GM12878 (cell line): ENCODE results near the gene ABCC2. TPM values are rescaled to one million over a fixed set of nuclear protein-coding genes. Genes with fewer than 3 reads are reported as not detected.

Experiments
- ATAC-seq: fragments of 200-7000 bp; cut with Tn5 transposase; 3 replicates; pipeline ENCODE4 v1.9.1; 2020; ENCODE audit warnings: mild to moderate bottlenecking, moderate library complexity
- BruUV-seq: library from RNA; stranded (reverse); fragments of 400-500 nt; replicated peaks from 2 replicates; lab custom pipeline; 2021; lab: Mats Ljungman, UMichigan
- CTCF ChIA-PET: fragments of 300-600 bp; sonication (Branson Sonifier 250); formaldehyde crosslinking; extraction: SDS; loops from one replicate; lab custom pipeline; 2021; ENCODE audit warnings: inconsistent platforms; lab: Yijun Ruan, JAX
- POLR2A ChIA-PET: fragments of 350-600 bp; formaldehyde crosslinking; extraction: SDS; loops from one replicate; lab custom pipeline; 2021; ENCODE audit warnings: inconsistent platforms; lab: Charles Lee
- RAD21 ChIA-PET: fragments of 300-600 bp; sonication (Branson Sonifier 250); formaldehyde crosslinking; loops from one replicate; lab custom pipeline; 2023; ENCODE audit warnings: antibody characterized with exemption; ENCODE audit not compliant: unreplicated experiment; lab: Charles Lee
- SMC1A ChIA-PET: fragments of 300-600 bp; sonication (Branson Sonifier 250); formaldehyde crosslinking; loops from one replicate; lab custom pipeline; 2023; ENCODE audit not compliant: unreplicated experiment, uncharacterized antibody; lab: Charles Lee
- DNase-seq: peaks from one replicate; pipeline ENCODE4 v3.0.0-alpha.2; 2011; ENCODE audit warnings: low read depth, low spot score
- FAIRE-seq: peaks from 3 replicates; lab custom pipeline; 2011; peaks lifted over from hg19 to GRCh38; lab: Jason Lieb, UNC
- H2AFZ ChIP-seq: 2 replicates; pipeline ENCODE4 v1.6.0; 2011; ENCODE audit warnings: low read depth, low read length, control low read depth; ENCODE audit not compliant: control insufficient read depth
- H3K27ac ChIP-seq: 2 replicates; pipeline ENCODE4 v1.5.1; 2011; ENCODE audit warnings: control low read depth; ENCODE audit not compliant: control insufficient read depth, insufficient read depth
- H3K27me3 ChIP-seq, 2 experiments: replicated peaks in 1 of 2; 2 replicates each; pipeline versions ENCODE4 v1.6.0 to v1.6.1; 2011; ENCODE audit warnings: low read length in 1 of 2; ENCODE audit not compliant: control insufficient read depth in 2 of 2, insufficient read depth in 2 of 2
- H3K36me3 ChIP-seq, 2 experiments: 2 replicates each; pipeline ENCODE4 v1.5.1; 2011; ENCODE audit warnings: low read length in 1 of 2; ENCODE audit not compliant: control insufficient read depth in 2 of 2, insufficient read depth in 2 of 2
- H3K4me1 ChIP-seq: 2 replicates; pipeline ENCODE4 v1.6.1; 2011; ENCODE audit warnings: mild to moderate bottlenecking, low read length, moderate library complexity, mixed read lengths; ENCODE audit not compliant: control insufficient read depth, insufficient read depth
- H3K4me2 ChIP-seq: 2 replicates; pipeline ENCODE4 v1.6.0; 2011; ENCODE audit warnings: control low read depth; ENCODE audit not compliant: control insufficient read depth, insufficient read depth
- H3K4me3 ChIP-seq: fragments of 200-600 bp; sonication (generic); 2 replicates; pipeline ENCODE4 v1.5.1; 2016
- H3K79me2 ChIP-seq: 2 replicates; pipeline ENCODE4 v1.6.0; 2011; ENCODE audit warnings: low read length; ENCODE audit not compliant: control insufficient read depth, insufficient read depth
- H3K9ac ChIP-seq: 2 replicates; pipeline ENCODE4 v1.8.0; 2011; ENCODE audit warnings: low read length, control low read depth, mixed read lengths; ENCODE audit not compliant: control insufficient read depth, insufficient read depth
- H3K9me3 ChIP-seq: replicated peaks from 3 replicates; pipeline ENCODE4 v1.5.1; 2011; ENCODE audit warnings: mild to moderate bottlenecking, low read length; ENCODE audit not compliant: control insufficient read depth, insufficient read depth
- H4K20me1 ChIP-seq: 2 replicates; pipeline ENCODE4 v1.6.0; 2011; ENCODE audit not compliant: control insufficient read depth, insufficient read depth
- BCLAF1 ChIP-seq: fragments of 450-650 bp; IDR thresholded peaks from 2 replicates; pipeline ENCODE4 v1.6.1; 2017; ENCODE audit warnings: antibody characterized with exemption, mild to moderate bottlenecking, moderate library complexity
- BRCA1 ChIP-seq: IDR thresholded peaks from 2 replicates; pipeline ENCODE4 v1.6.1; 2011; ENCODE audit warnings: low read depth, low read length, improper control_type of control experiment
- E2F4 ChIP-seq: IDR thresholded peaks from 2 replicates; pipeline ENCODE4 v1.6.1; 2012; ENCODE audit warnings: low read depth, low read length, improper control_type of control experiment
- EED ChIP-seq: sonication (generic); IDR thresholded peaks from 2 replicates; pipeline ENCODE4 v1.6.1; 2016; ENCODE audit warnings: antibody characterized with exemption, low read depth
- IRF3 ChIP-seq: fragments of 450-650 bp; IDR thresholded peaks from 2 replicates; pipeline ENCODE4 v1.6.1; 2014; ENCODE audit warnings: mild to moderate bottlenecking
- MYB ChIP-seq: fragments of 150-350 bp; IDR thresholded peaks from 2 replicates; pipeline ENCODE4 v1.6.1; 2014; ENCODE audit warnings: mild to moderate bottlenecking, low read depth, low read length, borderline replicate concordance
- PAX8 ChIP-seq: fragments of 450-650 bp; IDR thresholded peaks from 2 replicates; pipeline ENCODE4 v1.6.1; 2017; ENCODE audit warnings: mild to moderate bottlenecking, moderate library complexity
- PKNOX1 ChIP-seq: fragments of 450-650 bp; IDR thresholded peaks from 2 replicates; pipeline ENCODE4 v1.6.1; 2016; ENCODE audit warnings: mild to moderate bottlenecking
- PML ChIP-seq: IDR thresholded peaks from 2 replicates; pipeline ENCODE4 v1.6.1; 2012; ENCODE audit warnings: low read length, inconsistent platforms
- RAD21 ChIP-seq: IDR thresholded peaks from 2 replicates; pipeline ENCODE4 v1.6.1; 2011; ENCODE audit warnings: mild to moderate bottlenecking, low read depth, low read length, moderate library complexity; ENCODE audit not compliant: insufficient read depth
- RCOR1 ChIP-seq: conservative IDR thresholded peaks from 2 replicates; pipeline ENCODE4 v1.6.1; 2012; ENCODE audit warnings: low read depth, low read length, improper control_type of control experiment
- SMAD1 ChIP-seq: fragments of 450-650 bp; IDR thresholded peaks from 2 replicates; pipeline ENCODE4 v1.6.1; 2018; ENCODE audit warnings: mild to moderate bottlenecking, low read depth; ENCODE audit not compliant: partially characterized antibody
- SUPT20H ChIP-seq: IDR thresholded peaks from 2 replicates; pipeline ENCODE4 v1.6.1; 2011; ENCODE audit warnings: low read depth, mild to moderate bottlenecking, low read length, moderate library complexity, borderline replicate concordance; ENCODE audit not compliant: control insufficient read depth
- TBL1XR1 ChIP-seq: IDR thresholded peaks from 2 replicates; pipeline ENCODE4 v1.6.1; 2012; ENCODE audit warnings: low read depth, low read length, improper control_type of control experiment
- TCF12 ChIP-seq: IDR thresholded peaks from 2 replicates; pipeline ENCODE4 v1.6.1; 2011; ENCODE audit warnings: low read depth, mild to moderate bottlenecking, low read length
- ZNF217 ChIP-seq: fragments of 450-650 bp; IDR thresholded peaks from 2 replicates; pipeline ENCODE4 v1.6.1; 2017; ENCODE audit warnings: antibody characterized with exemption, mild to moderate bottlenecking
- WGBS: methylation state at CpG from one replicate; pipeline ENCODE4 v1.1.6; 2016; ENCODE audit warnings: low lambda C conversion rate; ENCODE audit not compliant: insufficient replicate concordance, insufficient coverage; ENCODE audit errors: missing lambda C conversion rate; 5-methylcytosine and 5-hydroxymethylcytosine counted together
- in situ Hi-C: fragments of 300-500 bp; cut with MboI; formaldehyde crosslinking; loops from 9 replicates; pipeline ENCODE4 v1.14.3; 2018; ENCODE audit warnings: mixed read lengths
- intact Hi-C: fragments of 100-400 bp; cut with micrococcal nuclease; formaldehyde crosslinking; loops from one replicate; pipeline ENCODE4 v1.14.2; 2022; ENCODE audit not compliant: unreplicated experiment
- polyA plus RNA-seq, 11 experiments: library from polyadenylated mRNA; depleted of rRNA in 4 of 11; unstranded in 6 of 11; stranded (reverse) in 5 of 11; fragments of >200 nt; fragmentation: Nextera tagmentation in 4 of 11; fragmentation: Illumina TruSeq in 1 of 11; extraction: Ambion mirVana in 4 of 11; extraction: Trizol in 1 of 11; gene quantifications; 1 replicate in 1 of 11; 2 replicates in 10 of 11; pipeline versions ENCODE4 v1.2.1 to v1.2.3, GENCODE V29; 2011 to 2016; ENCODE audit warnings: inconsistent platforms in 2 of 11, missing spikeins in 2 of 11, low read depth in 1 of 11
- total RNA-seq, 4 experiments: library from RNA; depleted of rRNA in 3 of 4; stranded (reverse); fragments of >200 nt in 3 of 4; fragmentation: Illumina TruSeq in 1 of 4; extraction: Trizol in 1 of 4; gene quantifications; 2 replicates each; pipeline versions ENCODE4 v1.2.1 to v1.2.3, GENCODE V29; 2013 to 2021
- TF ChIP-seq, protein P1 (sequence below): IDR thresholded peaks from 2 replicates; pipeline ENCODE4 v1.6.1; 2011; ENCODE audit warnings: low read depth, low read length, improper control_type of control experiment, borderline replicate concordance

The ABCC2 gene
- total and polyA plus RNA-seq, 10 of the 15 experiments (the other 5 are each of a cell fraction or from before 2014, with no cell fraction given) = 0.02 to 0.95 (median 0.21) TPM

- H3K27me3 ChIP-seq = no peaks in the 10 kb centered on the region
- no peaks in the 10 kb centered on the region for H4K20me1 ChIP-seq
- H3K9ac ChIP-seq = no peak overlapping the region
- H3K27ac ChIP-seq = no peak overlapping the region
- no peaks in the 10 kb centered on the region for H3K9me3 ChIP-seq
- intact Hi-C loops = no loop called here
- in situ Hi-C loops = no loop called here
- WGBS = 98% methylated on average over 4 of the region's 4 CpGs
- H3K79me2 ChIP-seq = no peaks in the 10 kb centered on the region
- no peak overlapping the region for H3K4me2 ChIP-seq
- ChIA-PET RAD21 (interaction anchor here (1.2 kb wide), 1 partner anchor 157 kb away, joined by 6 read pairs; no protein-coding TSS in a partner anchor), POLR2A (no interaction called here), SMC1A (interaction anchor here (0.6 to 2.1 kb wide), 4 partner anchors 12 to 1914 kb away, joined by 3 to 5 read pairs (median 4); no protein-coding TSS in a partner anchor), CTCF (interaction anchor here (0.6 to 1.4 kb wide), 3 partner anchors 10 to 157 kb away, joined by 3 to 11 read pairs (median 5); no protein-coding TSS in a partner anchor)
- FAIRE-seq = no peak
- ATAC-seq = no peak
- peaks cover 10 to 43% of the 10 kb centered on the region in 2 experiments for H3K36me3 ChIP-seq
- BruUV-seq = no TSS peak
- no peak overlapping the region for H2AFZ ChIP-seq
- no peak for DNase-seq
- H3K4me1 ChIP-seq = no peaks in the 10 kb centered on the region
- no peak overlapping the region for H3K4me3 ChIP-seq
- TF ChIP-seq MYB (no peak), PKNOX1 (no peak), RCOR1 (no peak), E2F4 (no peak), PAX8 (no peak), IRF3 (no peak), SUPT20H (no peak), TCF12 (no peak), BRCA1 (no peak), TBL1XR1 (no peak), PML (no peak), RAD21 (no peak), EED (no peak), SMAD1 (no peak), ZNF217 (no peak), BCLAF1 (no peak)
- TF ChIP-seq, protein P1, sequence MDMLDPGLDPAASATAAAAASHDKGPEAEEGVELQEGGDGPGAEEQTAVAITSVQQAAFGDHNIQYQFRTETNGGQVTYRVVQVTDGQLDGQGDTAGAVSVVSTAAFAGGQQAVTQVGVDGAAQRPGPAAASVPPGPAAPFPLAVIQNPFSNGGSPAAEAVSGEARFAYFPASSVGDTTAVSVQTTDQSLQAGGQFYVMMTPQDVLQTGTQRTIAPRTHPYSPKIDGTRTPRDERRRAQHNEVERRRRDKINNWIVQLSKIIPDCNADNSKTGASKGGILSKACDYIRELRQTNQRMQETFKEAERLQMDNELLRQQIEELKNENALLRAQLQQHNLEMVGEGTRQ = no peak
Measured at GRCh38 chr10:99888622-99889021, 106.2 kb downstream of the ABCC2 start.
